AG04450 (cell line): ENCODE measurements around the gene PLAGL1. TPM values are rescaled to one million over a fixed set of nuclear protein-coding genes. Genes with fewer than 3 reads are reported as not detected.
A peak's percentile ranks its signal among the peaks of the same experiment; 100 is the strongest.

ENCODE experiments used
- CTCF ChIA-PET: fragments of 300-600, 350-600 bp; formaldehyde crosslinking; extraction: SDS; loops from one replicate; lab custom pipeline; 2022; ENCODE audit warnings: antibody characterized with exemption, inconsistent platforms; lab: Charles Lee
- POLR2A ChIA-PET: fragments of 350-600 bp; formaldehyde crosslinking; extraction: SDS; loops from one replicate; lab custom pipeline; 2021; ENCODE audit warnings: antibody characterized with exemption, inconsistent platforms; lab: Yijun Ruan, JAX
- DNase-seq: peaks from one replicate; pipeline ENCODE4 v3.0.0-alpha.2; 2011; ENCODE audit warnings: low read depth, low spot score
- H3K27ac ChIP-seq: one replicate; pipeline ENCODE4 v1.5.1; 2012; ENCODE audit warnings: low read depth, low read length, control low read depth
- H3K27me3 ChIP-seq: one replicate; pipeline ENCODE4 v1.6.0; 2012; ENCODE audit warnings: low read length; ENCODE audit not compliant: control insufficient read depth, insufficient read depth
- H3K4me3 ChIP-seq: 2 replicates; pipeline ENCODE4 v1.5.1; 2011; ENCODE audit warnings: mild to moderate bottlenecking, low read depth, low read length, control low read depth
- H3K9me3 ChIP-seq: 2 replicates; pipeline ENCODE4 v1.5.1; 2012; ENCODE audit warnings: low read length; ENCODE audit not compliant: control insufficient read depth, insufficient read depth
- polyA plus RNA-seq: library from polyadenylated mRNA; depleted of rRNA; stranded (reverse); fragments of >200 nt; gene quantifications from 2 replicates; pipeline ENCODE4 v1.2.3, GENCODE V29; 2011
- TF ChIP-seq, protein P1 (sequence below): IDR thresholded peaks from 2 replicates; pipeline ENCODE4 v1.5.1; 2011; ENCODE audit warnings: low read depth, low read length, control low read depth, inconsistent platforms

PLAGL1 gene
- polyA plus RNA-seq, 1 experiment = 31.6 TPM

DNA sequence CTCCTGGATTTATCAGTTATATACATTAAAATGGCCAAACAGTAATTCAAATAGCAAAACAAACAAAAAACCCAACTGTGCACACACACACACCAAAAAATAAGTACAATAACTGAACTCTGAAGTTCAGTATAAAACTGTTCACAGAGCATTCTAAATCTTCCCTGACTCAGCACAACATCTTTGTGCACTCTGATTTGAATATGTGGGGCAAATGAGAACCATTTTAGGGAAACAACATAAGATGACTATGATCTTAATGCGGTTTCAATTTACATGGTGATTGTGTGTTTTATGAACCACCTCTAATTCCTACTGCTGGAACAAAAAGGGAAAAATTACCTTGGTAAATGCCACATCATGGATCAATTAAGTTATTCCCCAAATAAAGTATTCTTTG lies 41.7 kb downstream of the PLAGL1 start:
- CTCF ChIA-PET = interaction anchor here (1.1 kb wide), 1 partner anchor 26 kb away, joined by 3 read pairs; no protein-coding TSS in a partner anchor
- no peaks in the 10 kb centered on the region for H3K9me3 ChIP-seq
- POLR2A ChIA-PET = no interaction called here
- no peak for DNase-seq
- no peak overlapping the region for H3K27ac ChIP-seq
- peaks cover 3% of the 10 kb centered on the region for H3K27me3 ChIP-seq
- H3K4me3 ChIP-seq = no peak overlapping the region
- TF ChIP-seq, protein P1, sequence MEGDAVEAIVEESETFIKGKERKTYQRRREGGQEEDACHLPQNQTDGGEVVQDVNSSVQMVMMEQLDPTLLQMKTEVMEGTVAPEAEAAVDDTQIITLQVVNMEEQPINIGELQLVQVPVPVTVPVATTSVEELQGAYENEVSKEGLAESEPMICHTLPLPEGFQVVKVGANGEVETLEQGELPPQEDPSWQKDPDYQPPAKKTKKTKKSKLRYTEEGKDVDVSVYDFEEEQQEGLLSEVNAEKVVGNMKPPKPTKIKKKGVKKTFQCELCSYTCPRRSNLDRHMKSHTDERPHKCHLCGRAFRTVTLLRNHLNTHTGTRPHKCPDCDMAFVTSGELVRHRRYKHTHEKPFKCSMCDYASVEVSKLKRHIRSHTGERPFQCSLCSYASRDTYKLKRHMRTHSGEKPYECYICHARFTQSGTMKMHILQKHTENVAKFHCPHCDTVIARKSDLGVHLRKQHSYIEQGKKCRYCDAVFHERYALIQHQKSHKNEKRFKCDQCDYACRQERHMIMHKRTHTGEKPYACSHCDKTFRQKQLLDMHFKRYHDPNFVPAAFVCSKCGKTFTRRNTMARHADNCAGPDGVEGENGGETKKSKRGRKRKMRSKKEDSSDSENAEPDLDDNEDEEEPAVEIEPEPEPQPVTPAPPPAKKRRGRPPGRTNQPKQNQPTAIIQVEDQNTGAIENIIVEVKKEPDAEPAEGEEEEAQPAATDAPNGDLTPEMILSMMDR = no peak

DNA sequence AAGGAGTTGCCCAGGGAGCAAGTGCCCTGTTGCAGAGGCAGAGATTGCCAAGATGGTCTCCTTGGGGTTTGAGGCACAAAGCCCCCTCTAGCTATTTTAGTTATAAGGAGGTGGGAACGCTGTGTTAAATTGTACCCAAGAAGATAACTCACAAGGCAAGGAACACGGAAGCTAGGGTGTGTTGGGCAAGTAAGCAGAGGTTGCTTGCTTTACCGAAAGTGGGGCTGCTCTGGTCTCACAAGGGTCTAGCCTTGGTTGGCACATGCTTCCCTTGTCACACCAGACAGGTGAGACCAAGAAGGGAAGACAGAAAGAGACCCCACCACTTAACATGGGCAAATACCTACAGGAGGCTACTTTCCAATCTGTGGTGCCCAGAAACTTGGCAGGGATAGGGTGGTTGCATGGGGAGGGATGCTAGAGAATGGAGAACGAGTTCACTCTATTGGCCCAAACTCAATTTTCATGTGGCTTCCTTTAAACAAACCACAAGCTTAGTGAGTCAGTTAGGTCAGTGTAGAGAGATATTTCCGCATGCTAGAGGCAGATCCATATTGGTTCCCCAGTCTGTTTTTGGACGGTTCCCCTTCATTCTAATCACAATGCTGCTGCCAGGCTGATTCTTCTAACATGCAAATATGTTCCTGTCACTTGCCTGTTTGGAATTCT lies 42.4 kb downstream of the PLAGL1 start:
- H3K27me3 ChIP-seq = peaks cover 5% of the 10 kb centered on the region
- DNase-seq = no peak
- TF ChIP-seq, protein P1 = no peak
- CTCF ChIA-PET = interaction anchor here (1.1 kb wide), 1 partner anchor 25 kb away, joined by 3 read pairs; no protein-coding TSS in a partner anchor
- H3K27ac ChIP-seq = peak overlapping the region; percentile 31
- no peak overlapping the region for H3K4me3 ChIP-seq
- H3K9me3 ChIP-seq = no peaks in the 10 kb centered on the region
- POLR2A ChIA-PET = no interaction called here

DNA sequence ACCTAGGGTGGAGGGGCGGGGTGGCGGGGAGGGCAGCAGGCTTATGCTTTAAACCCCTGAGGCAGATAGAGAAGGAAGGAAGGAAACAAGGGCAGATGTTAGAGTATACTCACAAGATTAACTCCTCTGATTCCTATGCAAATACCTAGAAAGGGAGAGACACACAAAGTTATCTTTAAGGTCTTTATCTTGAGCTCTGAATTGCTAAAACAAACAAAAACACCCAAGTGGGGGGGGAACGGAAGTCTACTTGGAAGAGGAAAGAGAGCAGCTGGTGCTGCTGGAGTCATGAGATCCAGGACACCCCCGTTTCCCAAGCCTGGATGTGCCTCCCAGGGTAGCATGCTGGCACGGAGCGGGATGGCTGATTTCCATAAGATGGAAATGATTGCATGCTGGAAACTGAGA lies 43.4 kb downstream of the PLAGL1 start:
- Histone ChIP-seq H3K27me3 (peaks cover 8% of the 10 kb centered on the region), H3K4me3 (no peak overlapping the region), H3K9me3 (no peaks in the 10 kb centered on the region), H3K27ac (no peak overlapping the region)
- ChIA-PET POLR2A (no interaction called here), CTCF (interaction anchor here (1.2 kb wide), 1 partner anchor 25 kb away, joined by 3 read pairs; no protein-coding TSS in a partner anchor)
- no peak for DNase-seq
- TF ChIP-seq, protein P1 = no peak

DNA sequence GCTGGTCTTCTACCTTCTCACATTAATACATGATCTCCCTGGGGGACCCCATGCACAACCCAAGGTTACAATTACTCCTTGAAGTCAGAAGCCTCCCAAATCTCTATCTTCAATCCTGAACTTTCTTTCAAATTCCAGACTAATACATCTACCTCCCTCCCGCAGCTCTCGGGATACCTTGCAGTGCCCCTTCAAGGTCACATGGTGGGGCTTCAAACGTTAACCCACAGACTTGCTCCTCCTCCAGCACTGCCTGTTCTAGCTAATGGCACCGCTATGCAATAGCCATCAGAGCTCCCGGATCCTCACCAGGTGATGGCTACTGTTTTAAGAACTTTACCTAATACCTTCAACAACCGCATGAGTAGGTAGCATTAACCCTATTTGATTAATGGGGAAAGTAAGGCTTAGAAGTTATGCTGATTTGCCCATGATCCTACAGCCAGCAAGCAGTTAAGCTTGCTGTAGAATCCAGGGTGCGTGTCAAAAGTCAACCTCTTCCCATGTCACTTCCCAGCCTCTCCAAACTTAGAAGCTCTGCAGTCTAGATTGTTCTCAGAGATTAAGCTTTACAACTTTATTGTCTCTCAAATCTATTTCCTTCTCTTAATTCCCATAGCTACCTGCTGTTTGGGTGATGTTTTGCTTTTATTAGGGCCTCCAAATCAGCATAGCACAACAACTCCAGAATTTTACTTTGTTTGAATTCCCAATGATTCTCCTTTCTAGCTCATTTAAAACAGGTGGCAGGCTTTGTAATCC lies 44.7 kb downstream of the PLAGL1 start:
- TF ChIP-seq, protein P1 = no peak
- no peak overlapping the region for H3K27ac ChIP-seq
- POLR2A ChIA-PET = interaction anchor here (1.4 kb wide), 1 partner anchor 18 kb away, joined by 3 read pairs; no protein-coding TSS in a partner anchor
- DNase-seq = no peak
- no peak overlapping the region for H3K4me3 ChIP-seq
- H3K9me3 ChIP-seq = no peaks in the 10 kb centered on the region
- peaks cover 14% of the 10 kb centered on the region for H3K27me3 ChIP-seq
- CTCF ChIA-PET = interaction anchor here (0.6 to 1.6 kb wide), 4 partner anchors 8 to 24 kb away, joined by 3 to 6 read pairs (median 3); no protein-coding TSS in a partner anchor
